SU-DHL-6 (cell line): Measurements from ENCODE around the gene STK31.

Source experiments
- CTCF ChIP-seq: fragments of 200-600 bp; sonication (generic); IDR thresholded peaks from one replicate; pipeline ENCODE4 v1.5.1; 2017; ENCODE audit warnings: antibody characterized with exemption, mild to moderate bottlenecking, low read length, moderate library complexity; ENCODE audit not compliant: insufficient read depth, poor library complexity, severe bottlenecking
- EZH2phosphoT487 ChIP-seq: fragments of 200-600 bp; sonication (generic), shearing (Covaris generic); conservative IDR thresholded peaks from 2 replicates; pipeline ENCODE4 v1.6.1; 2018; ENCODE audit warnings: mild to moderate bottlenecking, antibody characterized with exemption, low read length, moderate library complexity, mixed read lengths

- TF ChIP-seq EZH2phosphoT487 = no peak
- no peak for TF ChIP-seq CTCF
Measured at GRCh38 chr7:23788843-23789242, 78.8 kb downstream of the STK31 start.
